OCI-LY7 (cell line): Measurements from ENCODE around the gene SLC9A3.

Source experiments
- EZH2phosphoT487 ChIP-seq: fragments of 200-600 bp; sonication (generic); IDR thresholded peaks from 2 replicates; pipeline ENCODE4 v1.6.1; 2018; ENCODE audit warnings: low read depth, borderline replicate concordance, mild to moderate bottlenecking, mixed run types, antibody characterized with exemption, low read length, moderate library complexity, mixed read lengths
- TF ChIP-seq, protein P1 (sequence below): fragments of 200-600 bp; sonication (generic); conservative IDR thresholded peaks from 2 replicates; pipeline ENCODE4 v1.5.1; 2014; ENCODE audit warnings: mild to moderate bottlenecking, antibody characterized with exemption, low read length, moderate library complexity, mixed read lengths

- TF ChIP-seq, protein P1, sequence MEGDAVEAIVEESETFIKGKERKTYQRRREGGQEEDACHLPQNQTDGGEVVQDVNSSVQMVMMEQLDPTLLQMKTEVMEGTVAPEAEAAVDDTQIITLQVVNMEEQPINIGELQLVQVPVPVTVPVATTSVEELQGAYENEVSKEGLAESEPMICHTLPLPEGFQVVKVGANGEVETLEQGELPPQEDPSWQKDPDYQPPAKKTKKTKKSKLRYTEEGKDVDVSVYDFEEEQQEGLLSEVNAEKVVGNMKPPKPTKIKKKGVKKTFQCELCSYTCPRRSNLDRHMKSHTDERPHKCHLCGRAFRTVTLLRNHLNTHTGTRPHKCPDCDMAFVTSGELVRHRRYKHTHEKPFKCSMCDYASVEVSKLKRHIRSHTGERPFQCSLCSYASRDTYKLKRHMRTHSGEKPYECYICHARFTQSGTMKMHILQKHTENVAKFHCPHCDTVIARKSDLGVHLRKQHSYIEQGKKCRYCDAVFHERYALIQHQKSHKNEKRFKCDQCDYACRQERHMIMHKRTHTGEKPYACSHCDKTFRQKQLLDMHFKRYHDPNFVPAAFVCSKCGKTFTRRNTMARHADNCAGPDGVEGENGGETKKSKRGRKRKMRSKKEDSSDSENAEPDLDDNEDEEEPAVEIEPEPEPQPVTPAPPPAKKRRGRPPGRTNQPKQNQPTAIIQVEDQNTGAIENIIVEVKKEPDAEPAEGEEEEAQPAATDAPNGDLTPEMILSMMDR = no peak
- TF ChIP-seq EZH2phosphoT487 = no peak
These were observed 23.0 kb downstream of the SLC9A3 start for GRCh38 chr5:501105-501830.
